Measurements from ENCODE around the gene AHR. TPM values are rescaled to one million over a fixed set of nuclear protein-coding genes. Genes with fewer than 3 reads are reported as not detected.
"Not testable (repeated sequence)": the region's sequence is repeated elsewhere in the genome, so short reads cannot be mapped to it uniquely, and the experiment has no call there.

Gene AHR
- total RNA-seq, 2 experiments from 2014 or later = 49.0 to 50.6 TPM

GRCh38 chr7:17333221-17333620 lies 34.8 kb downstream of the AHR start:
- ATAC-seq (ENCODE audit: low read depth) = no peak
- Mint-ChIP-seq H3K4me1 (no peaks in the 10 kb centered on the region), H3K9me3 (peaks cover 1% of the 10 kb centered on the region), H3K4me3 (no peak overlapping the region), H3K27me3 (no peaks in the 10 kb centered on the region), H3K36me3 (peaks cover 35% of the 10 kb centered on the region), H3K27ac (no peak overlapping the region)
- POLR2A ChIA-PET = no interaction called here
- no peak for DNase-seq

- Mint-ChIP-seq H3K4me1 (peaks cover 3% of the 10 kb centered on the region), H3K9me3 (peaks cover 1% of the 10 kb centered on the region), H3K4me3 (no peak overlapping the region), H3K27ac (no peak overlapping the region), H3K36me3 (peaks cover 44% of the 10 kb centered on the region), H3K27me3 (no peaks in the 10 kb centered on the region)
- no peak for DNase-seq
- POLR2A ChIA-PET = no interaction called here
- no peak for ATAC-seq (ENCODE audit: low read depth)
Observed at GRCh38 chr7:17336168-17336567, 37.7 kb downstream of the AHR start.

- H3K4me3 Mint-ChIP-seq = no peak overlapping the region
- peaks cover 46% of the 10 kb centered on the region for H3K36me3 Mint-ChIP-seq
- peaks cover 12% of the 10 kb centered on the region for H3K4me1 Mint-ChIP-seq
- ATAC-seq (ENCODE audit: low read depth) (no peak), DNase-seq (no peak)
- no peaks in the 10 kb centered on the region for H3K27me3 Mint-ChIP-seq
- POLR2A ChIA-PET = no interaction called here
- no peak overlapping the region for H3K27ac Mint-ChIP-seq
- H3K9me3 Mint-ChIP-seq = peaks cover 1% of the 10 kb centered on the region
Observed at GRCh38 chr7:17339139-17339538, 40.7 kb downstream of the AHR start.

- no peak overlapping the region for H3K4me3 Mint-ChIP-seq
- H3K27ac Mint-ChIP-seq = no peak overlapping the region
- peaks cover 43% of the 10 kb centered on the region for H3K36me3 Mint-ChIP-seq
- POLR2A ChIA-PET = no interaction called here
- ATAC-seq (ENCODE audit: low read depth) = no peak
- no peak for DNase-seq
- peaks cover 12% of the 10 kb centered on the region for H3K4me1 Mint-ChIP-seq
- H3K27me3 Mint-ChIP-seq = no peaks in the 10 kb centered on the region
- H3K9me3 Mint-ChIP-seq = peaks cover 1% of the 10 kb centered on the region
Observed at GRCh38 chr7:17339952-17340351, 41.5 kb downstream of the AHR start.

- Mint-ChIP-seq H3K9me3 (peaks cover 1% of the 10 kb centered on the region), H3K27me3 (no peaks in the 10 kb centered on the region), H3K4me3 (no peak overlapping the region), H3K36me3 (peaks cover 42% of the 10 kb centered on the region), H3K27ac (no peak overlapping the region), H3K4me1 (peaks cover 12% of the 10 kb centered on the region)
- ATAC-seq (ENCODE audit: low read depth) (no peak), DNase-seq (no peak)
- POLR2A ChIA-PET = no interaction called here
Observed at GRCh38 chr7:17340655-17341054, 42.2 kb downstream of the AHR start.

GRCh38 chr7:17342756-17343155 lies 44.3 kb downstream of the AHR start:
- no peak for ATAC-seq (ENCODE audit: low read depth)
- Mint-ChIP-seq H3K27ac (peak overlapping the region; percentile 9), H3K27me3 (no peaks in the 10 kb centered on the region), H3K4me3 (no peak overlapping the region), H3K9me3 (no peaks in the 10 kb centered on the region), H3K36me3 (peaks cover 38% of the 10 kb centered on the region), H3K4me1 (peaks cover 12% of the 10 kb centered on the region)
- POLR2A ChIA-PET = no interaction called here
- DNase-seq = no peak

GRCh38 chr7:17347401-17347800 lies 48.9 kb downstream of the AHR start:
- POLR2A ChIA-PET = interaction anchor here (0.6 kb wide), 1 partner anchor 117 kb away, joined by 3 read pairs; no protein-coding TSS in a partner anchor
- Mint-ChIP-seq H3K4me3 (no peak overlapping the region), H3K9me3 (peaks cover 21% of the 10 kb centered on the region), H3K27ac (no peak overlapping the region), H3K4me1 (peaks cover 9% of the 10 kb centered on the region), H3K36me3 (peaks cover 62% of the 10 kb centered on the region), H3K27me3 (no peaks in the 10 kb centered on the region)
- ATAC-seq (ENCODE audit: low read depth) = no peak
- DNase-seq = no peak

- H3K27ac Mint-ChIP-seq; H3K27me3 Mint-ChIP-seq; H3K4me3 Mint-ChIP-seq; ATAC-seq (ENCODE audit: low read depth); H3K4me1 Mint-ChIP-seq; DNase-seq; POLR2A ChIA-PET: not testable (repeated sequence)
- peaks cover 24% of the 10 kb centered on the region for H3K9me3 Mint-ChIP-seq
- peaks cover 64% of the 10 kb centered on the region for H3K36me3 Mint-ChIP-seq
Observed at GRCh38 chr7:17348932-17349331, 50.5 kb downstream of the AHR start.

GRCh38 chr7:17350321-17350720 lies 51.9 kb downstream of the AHR start:
- H3K4me3 Mint-ChIP-seq; H3K4me1 Mint-ChIP-seq; H3K27ac Mint-ChIP-seq; ATAC-seq (ENCODE audit: low read depth); H3K27me3 Mint-ChIP-seq; DNase-seq; POLR2A ChIA-PET: not testable (repeated sequence)
- H3K9me3 Mint-ChIP-seq = peaks cover 24% of the 10 kb centered on the region
- peaks cover 67% of the 10 kb centered on the region for H3K36me3 Mint-ChIP-seq

GRCh38 chr7:17353650-17354419 lies 55.4 kb downstream of the AHR start:
- H3K27ac Mint-ChIP-seq; DNase-seq; POLR2A ChIA-PET; ATAC-seq (ENCODE audit: low read depth); H3K4me1 Mint-ChIP-seq; H3K4me3 Mint-ChIP-seq; H3K27me3 Mint-ChIP-seq: not testable (repeated sequence)
- peaks cover 27% of the 10 kb centered on the region for H3K9me3 Mint-ChIP-seq
- H3K36me3 Mint-ChIP-seq = peaks cover 63% of the 10 kb centered on the region

GRCh38 chr7:17354473-17354872 lies 56.0 kb downstream of the AHR start:
- no peak overlapping the region for H3K27ac Mint-ChIP-seq
- H3K27me3 Mint-ChIP-seq = no peaks in the 10 kb centered on the region
- H3K4me3 Mint-ChIP-seq = no peak overlapping the region
- ATAC-seq (ENCODE audit: low read depth) (no peak), DNase-seq (no peak)
- peaks cover 60% of the 10 kb centered on the region for H3K36me3 Mint-ChIP-seq
- POLR2A ChIA-PET = no interaction called here
- peaks cover 3% of the 10 kb centered on the region for H3K4me1 Mint-ChIP-seq
- H3K9me3 Mint-ChIP-seq = peaks cover 23% of the 10 kb centered on the region

GRCh38 chr7:17355050-17355449 lies 56.6 kb downstream of the AHR start:
- POLR2A ChIA-PET = no interaction called here
- DNase-seq (no peak), ATAC-seq (ENCODE audit: low read depth) (no peak)
- Mint-ChIP-seq H3K4me1 (peaks cover 3% of the 10 kb centered on the region), H3K27ac (no peak overlapping the region), H3K27me3 (no peaks in the 10 kb centered on the region), H3K4me3 (no peak overlapping the region), H3K9me3 (peaks cover 22% of the 10 kb centered on the region), H3K36me3 (peaks cover 57% of the 10 kb centered on the region)

- Mint-ChIP-seq H3K27me3 (no peaks in the 10 kb centered on the region), H3K36me3 (peaks cover 39% of the 10 kb centered on the region), H3K4me1 (peaks cover 1% of the 10 kb centered on the region), H3K27ac (no peak overlapping the region), H3K4me3 (no peak overlapping the region), H3K9me3 (peaks cover 8% of the 10 kb centered on the region)
- ATAC-seq (ENCODE audit: low read depth) (no peak), DNase-seq (no peak)
- POLR2A ChIA-PET = no interaction called here
Observed at GRCh38 chr7:17357952-17358351, 59.5 kb downstream of the AHR start.

GRCh38 chr7:17359610-17360009 lies 61.2 kb downstream of the AHR start:
- peaks cover 31% of the 10 kb centered on the region for H3K36me3 Mint-ChIP-seq
- ATAC-seq (ENCODE audit: low read depth) = no peak
- POLR2A ChIA-PET = no interaction called here
- no peak overlapping the region for H3K27ac Mint-ChIP-seq
- no peak for DNase-seq
- H3K9me3 Mint-ChIP-seq = peaks cover 9% of the 10 kb centered on the region
- no peak overlapping the region for H3K4me3 Mint-ChIP-seq
- no peaks in the 10 kb centered on the region for H3K27me3 Mint-ChIP-seq
- H3K4me1 Mint-ChIP-seq = peaks cover 1% of the 10 kb centered on the region

Data from activated naive CD8-positive, alpha-beta T cell treated with anti-CD3 and anti-CD28 coated beads, Interleukin-2, amount 10 ng/mL, durations not matched to agents 7 days and 5 days (primary cell).